C4-2B (cell line): Measurements from ENCODE around the gene ANKRD11.
"Not testable (repeated sequence)": the region's sequence is repeated elsewhere in the genome, so short reads cannot be mapped to it uniquely, and the experiment has no call there.

Source experiments
- H3K27ac ChIP-seq: fragments of 450-650 bp; 2 replicates; pipeline ENCODE4 v1.5.1; 2017
- CTCF ChIP-seq: fragments of 450-650 bp; conservative IDR thresholded peaks from 2 replicates; pipeline ENCODE4 v1.5.1; 2017; ENCODE audit warnings: mild to moderate bottlenecking
- ZFX ChIP-seq: fragments of 450-650 bp; IDR thresholded peaks from 2 replicates; pipeline ENCODE4 v1.6.1; 2017

ANKRD11 gene

DNA sequence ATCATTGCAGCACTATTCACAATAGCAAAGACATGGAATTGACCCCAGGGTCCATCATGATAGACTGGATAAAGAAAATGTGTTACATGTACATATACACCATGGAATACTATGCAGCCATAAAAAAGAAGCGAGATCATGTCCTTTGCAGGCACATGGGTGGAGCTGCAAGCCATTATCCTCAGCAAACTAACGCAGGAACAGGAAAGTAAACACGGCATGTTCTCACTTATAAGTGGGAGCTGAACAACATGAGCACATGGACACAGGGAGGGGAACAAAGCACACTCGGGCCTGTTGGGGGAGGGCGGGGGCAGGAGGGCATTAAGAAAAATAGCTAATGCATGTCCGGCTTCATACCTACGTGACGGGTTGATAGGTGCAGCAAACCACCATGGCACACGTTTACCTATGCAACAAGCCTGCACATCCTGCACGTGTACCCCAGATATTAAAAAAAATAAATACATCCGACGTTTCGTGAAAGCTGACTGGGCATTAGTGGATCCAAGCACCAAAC lies 243.9 kb downstream of the ANKRD11 start:
- TF ChIP-seq CTCF (no peak), ZFX (no peak)
- H3K27ac ChIP-seq = no peak overlapping the region; the same call in 1 of the 2 replicates

DNA sequence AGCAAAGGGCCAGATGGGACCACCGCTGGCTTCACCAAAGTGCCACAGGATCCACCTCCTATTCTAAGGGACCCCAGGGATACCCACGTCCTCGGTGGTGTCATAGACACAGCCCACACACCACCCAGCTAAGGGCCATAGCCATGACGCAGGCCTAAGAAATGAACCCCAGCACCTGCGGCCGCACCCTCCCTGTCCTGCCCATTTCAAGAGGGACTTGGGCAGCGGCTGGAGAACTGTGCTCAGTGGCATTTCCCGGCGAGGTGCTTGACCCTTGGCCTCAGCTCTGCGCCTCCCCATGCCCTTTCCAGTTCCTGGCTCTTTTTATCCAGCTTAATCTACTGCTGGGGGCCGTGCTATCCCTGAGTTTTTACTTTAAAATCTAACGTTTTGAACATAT lies 245.6 kb downstream of the ANKRD11 start:
- no peak overlapping the region for H3K27ac ChIP-seq
- TF ChIP-seq ZFX = no peak
- no peak for TF ChIP-seq CTCF

GRCh38 chr16:89244264-89244663 lies 246.1 kb downstream of the ANKRD11 start:
- H3K27ac ChIP-seq = not testable (repeated sequence)

DNA sequence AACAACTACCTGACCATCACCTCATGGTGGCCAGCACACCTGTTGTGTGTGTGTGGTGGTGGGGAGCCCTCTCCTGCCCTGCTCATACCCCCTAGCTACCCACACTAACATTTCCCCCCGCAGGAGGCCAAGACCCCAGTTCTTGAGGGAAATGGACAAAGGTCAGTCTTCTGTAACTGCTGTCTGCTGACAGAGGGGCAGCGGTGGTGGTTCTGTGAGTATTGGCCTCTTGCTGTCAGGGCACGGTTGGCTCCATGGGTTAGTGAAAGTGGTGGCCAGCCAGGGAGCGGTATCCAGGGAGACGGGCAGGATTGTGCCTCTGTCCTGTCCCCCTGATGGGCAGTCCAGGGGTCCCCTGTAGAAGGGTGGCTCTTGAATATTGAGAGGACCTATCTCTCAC lies 246.7 kb downstream of the ANKRD11 start:
- H3K27ac ChIP-seq = no peak overlapping the region
- no peak for TF ChIP-seq ZFX
- no peak for TF ChIP-seq CTCF

- TF ChIP-seq CTCF = no peak
- no peak for TF ChIP-seq ZFX
- H3K27ac ChIP-seq = no peak overlapping the region
Measured at GRCh38 chr16:89242795-89243200, 247.6 kb downstream of the ANKRD11 start.

- peak overlapping the region; percentile 87 for H3K27ac ChIP-seq
- TF ChIP-seq ZFX (no peak), CTCF (no peak)
Measured at GRCh38 chr16:89241187-89242007, 249.0 kb downstream of the ANKRD11 start.

GRCh38 chr16:89237733-89238132 lies 252.6 kb downstream of the ANKRD11 start:
- TF ChIP-seq CTCF = no peak
- no peak for TF ChIP-seq ZFX
- no peak overlapping the region for H3K27ac ChIP-seq
